MCF 10A (cell line): ENCODE data around the gene KRTAP10-9. TPM values are rescaled to one million over a fixed set of nuclear protein-coding genes. Genes with fewer than 3 reads are reported as not detected.
"Not testable (repeated sequence)": the region's sequence is repeated elsewhere in the genome, so short reads cannot be mapped to it uniquely, and the experiment has no call there.

Source experiments
- BruUV-seq: library from RNA; stranded (reverse); fragments of 400-500 nt; replicated peaks from 2 replicates; lab custom pipeline; 2021; lab: Mats Ljungman, UMichigan
- CTCF ChIA-PET: fragments of 300-600 bp; sonication (Branson Sonifier 250); formaldehyde crosslinking; extraction: SDS; loops from one replicate; lab custom pipeline; 2021; ENCODE audit warnings: antibody characterized with exemption, inconsistent platforms; lab: Yijun Ruan, JAX
- POLR2A ChIA-PET: fragments of 300-600, 350-650 bp; sonication (Branson Sonifier 250); formaldehyde crosslinking; extraction: SDS; loops from one replicate; lab custom pipeline; 2020; ENCODE audit warnings: antibody characterized with exemption, inconsistent platforms; lab: Yijun Ruan, JAX
- DNase-seq: peaks from one replicate; pipeline ENCODE4 v3.0.0-alpha.2; 2018; ENCODE audit not compliant: unreplicated experiment
- H3K27ac Mint-ChIP-seq: one replicate; pipeline ENCODE4 v1.8.0; 2022; ENCODE audit warnings: mild to moderate bottlenecking, low read depth, mixed read lengths; ENCODE audit not compliant: unreplicated experiment
- H3K27me3 Mint-ChIP-seq: one replicate; pipeline ENCODE4 v1.8.0; 2022; ENCODE audit warnings: mixed read lengths; ENCODE audit not compliant: insufficient read depth, unreplicated experiment
- H3K36me3 Mint-ChIP-seq: one replicate; pipeline ENCODE4 v1.8.0; 2022; ENCODE audit warnings: mild to moderate bottlenecking, moderate library complexity, mixed read lengths; ENCODE audit not compliant: insufficient read depth, unreplicated experiment
- H3K4me1 Mint-ChIP-seq: one replicate; pipeline ENCODE4 v1.8.0; 2022; ENCODE audit warnings: mixed read lengths; ENCODE audit not compliant: insufficient read depth, unreplicated experiment
- H3K4me3 Mint-ChIP-seq: one replicate; pipeline ENCODE4 v1.8.0; 2022; ENCODE audit warnings: mild to moderate bottlenecking, moderate library complexity, mixed read lengths; ENCODE audit not compliant: unreplicated experiment
- H3K9me3 Mint-ChIP-seq: one replicate; pipeline ENCODE4 v1.8.0; 2022; ENCODE audit warnings: mixed read lengths; ENCODE audit not compliant: unreplicated experiment
- intact Hi-C: fragments of 100-400 bp; cut with micrococcal nuclease; formaldehyde crosslinking; loops from 2 replicates; pipeline ENCODE4 v1.14.1; 2022
- total RNA-seq: library from RNA; stranded (reverse); gene quantifications from 2 replicates; pipeline ENCODE4 v1.2.3, GENCODE V29; 2022
- TF ChIP-seq, protein P1 (sequence below): fragments of 200-600 bp; IDR thresholded peaks from one replicate; pipeline ENCODE4 v1.8.0; 2022; ENCODE audit warnings: antibody characterized with exemption, mild to moderate bottlenecking; ENCODE audit not compliant: unreplicated experiment

The KRTAP10-9 gene
- total RNA-seq, 1 experiment from 2014 or later, result not detected

DNA sequence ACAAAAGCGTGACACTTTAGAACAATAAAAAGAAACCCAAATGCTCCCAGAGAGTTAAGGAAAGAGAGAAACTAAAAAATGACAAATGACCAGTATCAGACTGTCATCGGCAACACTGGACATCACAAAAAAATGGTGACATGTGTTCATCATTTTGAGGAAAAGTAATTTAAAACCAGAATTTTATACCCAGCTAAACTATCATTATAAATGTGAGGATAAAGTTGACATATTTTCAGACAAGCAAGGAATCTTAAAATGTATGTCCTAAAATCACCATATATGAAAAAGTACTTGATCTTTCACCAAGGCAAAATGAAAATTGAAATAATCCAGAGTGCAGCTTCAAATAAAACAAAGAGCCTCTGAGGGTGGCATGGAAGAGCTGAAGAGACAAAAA is 18.0 kb downstream of the KRTAP10-9 start:
- Mint-ChIP-seq H3K27ac (no peak overlapping the region), H3K4me3 (no peak overlapping the region), H3K27me3 (peaks cover 30% of the 10 kb centered on the region), H3K36me3 (no peaks in the 10 kb centered on the region), H3K4me1 (no peaks in the 10 kb centered on the region), H3K9me3 (peaks cover 32% of the 10 kb centered on the region)
- ChIA-PET CTCF (interaction anchor here (0.9 kb wide), 1 partner anchor 97 kb away, joined by 3 read pairs; no protein-coding TSS in a partner anchor), POLR2A (no interaction called here)
- no TSS peak for BruUV-seq
- no peak for DNase-seq
- TF ChIP-seq, protein P1, sequence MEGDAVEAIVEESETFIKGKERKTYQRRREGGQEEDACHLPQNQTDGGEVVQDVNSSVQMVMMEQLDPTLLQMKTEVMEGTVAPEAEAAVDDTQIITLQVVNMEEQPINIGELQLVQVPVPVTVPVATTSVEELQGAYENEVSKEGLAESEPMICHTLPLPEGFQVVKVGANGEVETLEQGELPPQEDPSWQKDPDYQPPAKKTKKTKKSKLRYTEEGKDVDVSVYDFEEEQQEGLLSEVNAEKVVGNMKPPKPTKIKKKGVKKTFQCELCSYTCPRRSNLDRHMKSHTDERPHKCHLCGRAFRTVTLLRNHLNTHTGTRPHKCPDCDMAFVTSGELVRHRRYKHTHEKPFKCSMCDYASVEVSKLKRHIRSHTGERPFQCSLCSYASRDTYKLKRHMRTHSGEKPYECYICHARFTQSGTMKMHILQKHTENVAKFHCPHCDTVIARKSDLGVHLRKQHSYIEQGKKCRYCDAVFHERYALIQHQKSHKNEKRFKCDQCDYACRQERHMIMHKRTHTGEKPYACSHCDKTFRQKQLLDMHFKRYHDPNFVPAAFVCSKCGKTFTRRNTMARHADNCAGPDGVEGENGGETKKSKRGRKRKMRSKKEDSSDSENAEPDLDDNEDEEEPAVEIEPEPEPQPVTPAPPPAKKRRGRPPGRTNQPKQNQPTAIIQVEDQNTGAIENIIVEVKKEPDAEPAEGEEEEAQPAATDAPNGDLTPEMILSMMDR, result no peak
- intact Hi-C loops, result no loop called here

DNA sequence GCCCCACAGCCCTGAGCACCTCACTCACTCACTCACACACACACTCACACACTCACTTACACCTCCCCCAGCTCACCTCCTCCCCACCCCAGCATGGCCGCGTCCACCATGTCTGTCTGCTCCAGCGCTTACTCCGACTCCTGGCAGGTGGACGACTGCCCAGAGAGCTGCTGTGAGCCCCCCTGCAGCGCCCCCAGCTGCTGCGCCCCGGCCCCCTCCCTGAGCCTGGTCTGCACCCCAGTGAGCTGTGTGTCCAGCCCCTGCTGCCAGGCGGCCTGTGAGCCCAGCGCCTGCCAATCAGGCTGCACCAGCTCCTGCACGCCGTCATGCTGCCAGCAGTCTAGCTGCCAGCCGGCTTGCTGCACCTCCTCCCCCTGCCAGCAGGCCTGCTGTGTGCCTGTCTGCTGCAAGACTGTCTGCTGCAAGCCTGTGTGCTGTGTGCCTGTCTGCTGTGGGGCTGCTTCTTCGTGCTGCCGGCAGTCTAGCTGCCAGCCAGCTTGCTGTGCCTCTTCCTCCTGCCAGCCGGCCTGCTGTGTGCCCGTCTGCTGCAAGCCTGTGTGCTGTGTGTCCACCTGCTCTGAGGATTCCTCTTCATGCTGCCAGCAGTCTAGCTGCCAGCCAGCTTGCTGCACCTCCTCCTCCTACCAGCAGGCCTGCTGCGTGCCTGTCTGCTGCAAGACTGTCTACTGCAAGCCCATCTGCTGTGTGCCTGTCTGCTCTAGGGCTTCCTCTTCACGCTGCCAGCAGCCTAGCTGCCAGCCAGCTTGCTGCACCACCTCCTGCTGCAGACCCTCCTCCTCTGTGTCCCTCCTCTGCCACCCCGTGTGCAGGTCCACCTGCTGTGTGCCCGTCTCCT is 19.7 kb downstream of the KRTAP10-9 start, which contains the start of gene KRTAP10-11:
Gene KRTAP10-11 (plus strand): TSS at position 49 of the 856 bp plus-strand sequence. CDS start 45 bp downstream, at position 94.
- peaks cover 23% of the 10 kb centered on the region for H3K27me3 Mint-ChIP-seq
- H3K36me3 Mint-ChIP-seq, BruUV-seq, DNase-seq, H3K27ac Mint-ChIP-seq, POLR2A ChIA-PET, H3K4me3 Mint-ChIP-seq, intact Hi-C loops, H3K4me1 Mint-ChIP-seq: not testable (repeated sequence)
- H3K9me3 Mint-ChIP-seq, result peaks cover 17% of the 10 kb centered on the region
- CTCF ChIA-PET, result interaction anchor here (0.6 kb wide), 1 partner anchor 224 kb away, joined by 3 read pairs; no protein-coding TSS in a partner anchor

DNA sequence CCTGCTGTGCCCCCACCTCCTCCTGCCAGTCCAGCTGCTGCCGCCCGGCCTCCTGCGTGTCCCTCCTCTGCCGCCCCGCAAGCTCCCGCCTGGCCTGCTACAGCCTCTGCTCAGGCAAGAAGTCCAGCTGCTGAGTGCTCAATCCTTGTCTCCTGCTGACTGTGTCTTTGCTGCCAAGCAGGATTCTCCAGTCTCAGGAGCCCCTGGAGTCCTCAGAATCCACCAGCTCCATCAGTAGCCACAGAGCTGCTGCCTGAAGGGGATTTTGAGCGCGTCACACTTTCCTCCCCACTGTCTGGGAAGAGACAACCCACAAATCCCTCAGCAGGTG is 20.3 kb downstream of the KRTAP10-9 start:
- peaks cover 16% of the 10 kb centered on the region for H3K9me3 Mint-ChIP-seq
- no peak overlapping the region for H3K27ac Mint-ChIP-seq
- CTCF ChIA-PET, result no interaction called here
- DNase-seq, result no peak
- POLR2A ChIA-PET, result no interaction called here
- intact Hi-C loops, result no loop called here
- H3K4me3 Mint-ChIP-seq, result no peak overlapping the region
- TF ChIP-seq, protein P1, result no peak
- no peaks in the 10 kb centered on the region for H3K36me3 Mint-ChIP-seq
- peaks cover 23% of the 10 kb centered on the region for H3K27me3 Mint-ChIP-seq
- H3K4me1 Mint-ChIP-seq, result no peaks in the 10 kb centered on the region
- BruUV-seq, result no TSS peak

DNA sequence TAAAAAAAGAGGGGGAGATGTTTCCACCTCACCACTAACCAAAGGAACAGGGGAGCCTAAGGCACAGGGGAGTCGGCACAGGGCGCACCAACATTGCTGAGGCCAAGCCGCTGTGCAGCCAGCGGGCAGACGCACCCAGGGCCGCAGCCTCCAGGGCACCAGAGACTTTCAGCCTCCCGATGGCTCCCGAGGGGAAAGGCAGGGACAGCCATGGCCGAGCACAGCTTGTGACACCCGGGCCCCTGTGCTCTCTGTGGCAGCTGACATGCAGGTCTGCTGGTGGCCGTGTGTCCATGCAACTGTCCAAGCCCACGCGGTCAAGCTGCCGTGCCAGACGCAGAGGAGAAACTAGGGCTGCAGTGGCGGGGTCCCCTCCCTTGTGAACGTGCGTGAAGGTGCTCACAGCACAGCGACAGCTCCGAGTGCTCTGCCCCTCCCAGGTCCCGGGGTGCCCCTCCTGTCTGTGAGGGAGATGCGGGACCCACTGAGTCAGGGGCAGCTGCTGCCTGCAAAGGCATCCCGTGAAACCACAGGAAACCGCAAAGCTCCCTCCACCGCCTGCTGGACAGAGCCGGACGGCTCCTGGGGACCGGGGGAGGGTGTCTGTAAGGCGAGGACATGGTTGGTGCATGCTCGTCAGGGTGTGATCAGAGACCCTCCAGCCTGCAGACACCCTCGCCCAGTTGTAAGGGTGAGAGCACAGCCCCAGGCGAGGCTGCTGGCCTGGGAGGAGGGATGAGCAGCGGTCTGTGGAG is 21.8 kb downstream of the KRTAP10-9 start:
- DNase-seq, result no peak
- no TSS peak for BruUV-seq
- no peak overlapping the region for H3K4me3 Mint-ChIP-seq
- intact Hi-C loops, result no loop called here
- POLR2A ChIA-PET, result no interaction called here
- TF ChIP-seq, protein P1, result no peak
- no peaks in the 10 kb centered on the region for H3K36me3 Mint-ChIP-seq
- H3K4me1 Mint-ChIP-seq, result no peaks in the 10 kb centered on the region
- no peak overlapping the region for H3K27ac Mint-ChIP-seq
- peaks cover 29% of the 10 kb centered on the region for H3K27me3 Mint-ChIP-seq
- H3K9me3 Mint-ChIP-seq, result peaks cover 9% of the 10 kb centered on the region
- CTCF ChIA-PET, result interaction anchor here (0.6 kb wide), 1 partner anchor 153 kb away, joined by 3 read pairs; the partner anchor contains the start of gene UBE2G2
